ENCODE results near the gene CARD8. TPM values are rescaled to one million over a fixed set of nuclear protein-coding genes. Genes with fewer than 3 reads are reported as not detected.

Gene CARD8
- total and polyA plus RNA-seq, 2 experiments from 2014 or later: 16.6 to 17.1 TPM

DNA sequence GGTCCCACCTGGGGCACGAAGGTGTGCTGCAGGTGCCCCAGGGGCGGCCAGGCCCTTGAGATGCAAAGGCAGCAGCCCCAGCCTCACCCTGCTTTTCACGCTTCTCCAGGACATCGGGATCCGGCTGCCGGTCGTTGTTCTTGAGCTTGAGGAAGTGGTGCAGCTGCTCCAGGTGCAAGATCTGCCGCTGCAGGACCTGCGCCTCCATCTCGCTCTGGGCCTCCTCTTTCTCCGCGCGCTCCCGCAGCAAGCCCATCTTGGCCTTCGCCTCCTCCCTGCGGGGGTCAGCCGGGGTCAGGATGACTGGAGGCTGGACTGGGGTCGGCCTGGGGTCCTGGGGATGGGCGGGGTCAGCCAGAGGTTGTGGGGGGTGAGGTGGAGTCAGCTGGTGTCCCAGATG, 48.2 kb upstream of the CARD8 start (continued):
- TF ChIP-seq, protein P1, sequence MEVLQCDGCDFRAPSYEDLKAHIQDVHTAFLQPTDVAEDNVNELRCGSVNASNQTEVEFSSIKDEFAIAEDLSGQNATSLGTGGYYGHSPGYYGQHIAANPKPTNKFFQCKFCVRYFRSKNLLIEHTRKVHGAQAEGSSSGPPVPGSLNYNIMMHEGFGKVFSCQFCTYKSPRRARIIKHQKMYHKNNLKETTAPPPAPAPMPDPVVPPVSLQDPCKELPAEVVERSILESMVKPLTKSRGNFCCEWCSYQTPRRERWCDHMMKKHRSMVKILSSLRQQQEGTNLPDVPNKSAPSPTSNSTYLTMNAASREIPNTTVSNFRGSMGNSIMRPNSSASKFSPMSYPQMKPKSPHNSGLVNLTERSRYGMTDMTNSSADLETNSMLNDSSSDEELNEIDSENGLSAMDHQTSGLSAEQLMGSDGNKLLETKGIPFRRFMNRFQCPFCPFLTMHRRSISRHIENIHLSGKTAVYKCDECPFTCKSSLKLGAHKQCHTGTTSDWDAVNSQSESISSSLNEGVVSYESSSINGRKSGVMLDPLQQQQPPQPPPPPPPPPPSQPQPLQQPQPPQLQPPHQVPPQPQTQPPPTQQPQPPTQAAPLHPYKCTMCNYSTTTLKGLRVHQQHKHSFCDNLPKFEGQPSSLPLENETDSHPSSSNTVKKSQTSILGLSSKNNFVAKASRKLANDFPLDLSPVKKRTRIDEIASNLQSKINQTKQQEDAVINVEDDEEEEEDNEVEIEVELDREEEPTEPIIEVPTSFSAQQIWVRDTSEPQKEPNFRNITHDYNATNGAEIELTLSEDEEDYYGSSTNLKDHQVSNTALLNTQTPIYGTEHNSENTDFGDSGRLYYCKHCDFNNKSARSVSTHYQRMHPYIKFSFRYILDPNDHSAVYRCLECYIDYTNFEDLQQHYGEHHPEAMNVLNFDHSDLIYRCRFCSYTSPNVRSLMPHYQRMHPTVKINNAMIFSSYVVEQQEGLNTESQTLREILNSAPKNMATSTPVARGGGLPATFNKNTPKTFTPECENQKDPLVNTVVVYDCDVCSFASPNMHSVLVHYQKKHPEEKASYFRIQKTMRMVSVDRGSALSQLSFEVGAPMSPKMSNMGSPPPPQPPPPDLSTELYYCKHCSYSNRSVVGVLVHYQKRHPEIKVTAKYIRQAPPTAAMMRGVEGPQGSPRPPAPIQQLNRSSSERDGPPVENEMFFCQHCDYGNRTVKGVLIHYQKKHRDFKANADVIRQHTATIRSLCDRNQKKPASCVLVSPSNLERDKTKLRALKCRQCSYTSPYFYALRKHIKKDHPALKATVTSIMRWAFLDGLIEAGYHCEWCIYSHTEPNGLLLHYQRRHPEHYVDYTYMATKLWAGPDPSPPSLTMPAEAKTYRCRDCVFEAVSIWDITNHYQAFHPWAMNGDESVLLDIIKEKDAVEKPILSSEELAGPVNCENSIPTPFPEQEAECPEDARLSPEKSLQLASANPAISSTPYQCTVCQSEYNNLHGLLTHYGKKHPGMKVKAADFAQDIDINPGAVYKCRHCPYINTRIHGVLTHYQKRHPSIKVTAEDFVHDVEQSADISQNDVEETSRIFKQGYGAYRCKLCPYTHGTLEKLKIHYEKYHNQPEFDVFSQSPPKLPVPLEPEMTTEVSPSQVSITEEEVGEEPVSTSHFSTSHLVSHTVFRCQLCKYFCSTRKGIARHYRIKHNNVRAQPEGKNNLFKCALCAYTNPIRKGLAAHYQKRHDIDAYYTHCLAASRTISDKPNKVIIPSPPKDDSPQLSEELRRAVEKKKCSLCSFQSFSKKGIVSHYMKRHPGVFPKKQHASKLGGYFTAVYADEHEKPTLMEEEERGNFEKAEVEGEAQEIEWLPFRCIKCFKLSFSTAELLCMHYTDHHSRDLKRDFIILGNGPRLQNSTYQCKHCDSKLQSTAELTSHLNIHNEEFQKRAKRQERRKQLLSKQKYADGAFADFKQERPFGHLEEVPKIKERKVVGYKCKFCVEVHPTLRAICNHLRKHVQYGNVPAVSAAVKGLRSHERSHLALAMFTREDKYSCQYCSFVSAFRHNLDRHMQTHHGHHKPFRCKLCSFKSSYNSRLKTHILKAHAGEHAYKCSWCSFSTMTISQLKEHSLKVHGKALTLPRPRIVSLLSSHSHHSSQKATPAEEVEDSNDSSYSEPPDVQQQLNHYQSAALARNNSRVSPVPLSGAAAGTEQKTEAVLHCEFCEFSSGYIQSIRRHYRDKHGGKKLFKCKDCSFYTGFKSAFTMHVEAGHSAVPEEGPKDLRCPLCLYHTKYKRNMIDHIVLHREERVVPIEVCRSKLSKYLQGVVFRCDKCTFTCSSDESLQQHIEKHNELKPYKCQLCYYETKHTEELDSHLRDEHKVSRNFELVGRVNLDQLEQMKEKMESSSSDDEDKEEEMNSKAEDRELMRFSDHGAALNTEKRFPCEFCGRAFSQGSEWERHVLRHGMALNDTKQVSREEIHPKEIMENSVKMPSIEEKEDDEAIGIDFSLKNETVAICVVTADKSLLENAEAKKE (CRISPR knock-in tag; IDR thresholded peaks at IDR 0.05): no peak
- TF ChIP-seq POLR2AphosphoS5 (IDR thresholded peaks at IDR 0.05; ENCODE audit: low read depth) (no peak), STAT1 (IDR thresholded peaks at IDR 0.05; ENCODE audit: unreplicated experiment) (no peak), ZNF114 (CRISPR knock-in tag; IDR thresholded peaks at IDR 0.05) (no peak), EZH2 (IDR thresholded peaks at IDR 0.05; ENCODE audit: low read depth, unreplicated experiment) (no peak)

DNA sequence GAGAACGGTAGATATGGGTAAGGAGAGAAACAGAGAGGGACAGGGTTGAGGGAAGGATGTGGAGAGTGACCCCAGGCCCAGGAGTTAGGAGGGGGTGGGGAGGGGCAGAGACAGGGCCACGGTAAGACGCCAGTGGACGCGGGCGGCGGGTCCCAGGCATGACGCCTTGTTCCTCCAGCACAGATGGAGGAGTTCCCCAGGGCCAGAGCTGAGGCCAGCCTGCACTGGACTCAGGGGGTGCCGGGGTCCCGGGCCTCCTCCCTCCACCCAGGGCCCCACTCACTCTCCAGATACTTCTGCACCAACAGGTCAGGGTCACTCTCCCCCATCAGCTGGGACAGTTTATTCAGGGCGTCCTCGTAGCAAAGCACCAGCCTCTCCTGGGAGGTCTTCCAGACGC, 47.7 kb upstream of the CARD8 start:
- Histone ChIP-seq H3K79me2 (replicated peaks; ENCODE audit: insufficient read depth) (no peaks in the 10 kb centered on the region), H3K36me3 (ENCODE audit: insufficient read depth) (no peaks in the 10 kb centered on the region), H3K9me2 (ENCODE audit: insufficient read depth) (0 out of 2 replicates have a peak, but pooled peaks cover 3% of the 10 kb centered on the region), H3K27me3 (ENCODE audit: insufficient read depth) (no peaks in the 10 kb centered on the region), H2AFZ (no peak overlapping the region), H4K20me1 (replicated peaks; ENCODE audit: insufficient read depth) (no peaks in the 10 kb centered on the region), H3K4me2 (no peak overlapping the region), H3K4me3 (no peak overlapping the region), H3K27ac (ENCODE audit: low read depth) (no peak overlapping the region), H3K4me1 (ENCODE audit: insufficient read depth) (no peaks in the 10 kb centered on the region), H3F3A (replicated peaks; ENCODE audit: low read depth) (no peaks in the 10 kb centered on the region)
- Mint-ChIP-seq H3K4me3 (no peak overlapping the region), H3K9me3 (no peaks in the 10 kb centered on the region), H3K36me3 (ENCODE audit: low read depth) (no peaks in the 10 kb centered on the region; the same call in 1 of the 3 replicates), H3K27ac (no peak overlapping the region), H3K27me3 (ENCODE audit: insufficient read depth, low read depth, poor library complexity) (peaks cover 9% of the 10 kb centered on the region), H3K4me1 (no peaks in the 10 kb centered on the region; the same call in 2 of the 3 replicates)
- DNase-seq (ENCODE audit: low spot score) (no peak), ATAC-seq (no peak)
- no peak for TF ChIP-seq ZNF114 (CRISPR knock-in tag; IDR thresholded peaks at IDR 0.05)
- TF ChIP-seq EZH2 (IDR thresholded peaks at IDR 0.05; ENCODE audit: low read depth, unreplicated experiment): no peak
- no peak for TF ChIP-seq CREB1 (CRISPR knock-in tag; IDR thresholded peaks at IDR 0.05; ENCODE audit: low read depth)
- TF ChIP-seq POLR2AphosphoS5 (IDR thresholded peaks at IDR 0.05; ENCODE audit: low read depth): no peak
- TF ChIP-seq, protein P2, sequence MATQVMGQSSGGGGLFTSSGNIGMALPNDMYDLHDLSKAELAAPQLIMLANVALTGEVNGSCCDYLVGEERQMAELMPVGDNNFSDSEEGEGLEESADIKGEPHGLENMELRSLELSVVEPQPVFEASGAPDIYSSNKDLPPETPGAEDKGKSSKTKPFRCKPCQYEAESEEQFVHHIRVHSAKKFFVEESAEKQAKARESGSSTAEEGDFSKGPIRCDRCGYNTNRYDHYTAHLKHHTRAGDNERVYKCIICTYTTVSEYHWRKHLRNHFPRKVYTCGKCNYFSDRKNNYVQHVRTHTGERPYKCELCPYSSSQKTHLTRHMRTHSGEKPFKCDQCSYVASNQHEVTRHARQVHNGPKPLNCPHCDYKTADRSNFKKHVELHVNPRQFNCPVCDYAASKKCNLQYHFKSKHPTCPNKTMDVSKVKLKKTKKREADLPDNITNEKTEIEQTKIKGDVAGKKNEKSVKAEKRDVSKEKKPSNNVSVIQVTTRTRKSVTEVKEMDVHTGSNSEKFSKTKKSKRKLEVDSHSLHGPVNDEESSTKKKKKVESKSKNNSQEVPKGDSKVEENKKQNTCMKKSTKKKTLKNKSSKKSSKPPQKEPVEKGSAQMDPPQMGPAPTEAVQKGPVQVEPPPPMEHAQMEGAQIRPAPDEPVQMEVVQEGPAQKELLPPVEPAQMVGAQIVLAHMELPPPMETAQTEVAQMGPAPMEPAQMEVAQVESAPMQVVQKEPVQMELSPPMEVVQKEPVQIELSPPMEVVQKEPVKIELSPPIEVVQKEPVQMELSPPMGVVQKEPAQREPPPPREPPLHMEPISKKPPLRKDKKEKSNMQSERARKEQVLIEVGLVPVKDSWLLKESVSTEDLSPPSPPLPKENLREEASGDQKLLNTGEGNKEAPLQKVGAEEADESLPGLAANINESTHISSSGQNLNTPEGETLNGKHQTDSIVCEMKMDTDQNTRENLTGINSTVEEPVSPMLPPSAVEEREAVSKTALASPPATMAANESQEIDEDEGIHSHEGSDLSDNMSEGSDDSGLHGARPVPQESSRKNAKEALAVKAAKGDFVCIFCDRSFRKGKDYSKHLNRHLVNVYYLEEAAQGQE (IDR thresholded peaks at IDR 0.05; ENCODE audit: unreplicated experiment): no peak
- TF ChIP-seq ZNF331 (CRISPR knock-in tag; IDR thresholded peaks at IDR 0.05; ENCODE audit: low read depth): no peak
- TF ChIP-seq JUNB (IDR thresholded peaks at IDR 0.05; ENCODE audit: unreplicated experiment): no peak
- TF ChIP-seq NANOG (IDR thresholded peaks at IDR 0.05; ENCODE audit: borderline replicate concordance): no peak
- TF ChIP-seq, protein P3, sequence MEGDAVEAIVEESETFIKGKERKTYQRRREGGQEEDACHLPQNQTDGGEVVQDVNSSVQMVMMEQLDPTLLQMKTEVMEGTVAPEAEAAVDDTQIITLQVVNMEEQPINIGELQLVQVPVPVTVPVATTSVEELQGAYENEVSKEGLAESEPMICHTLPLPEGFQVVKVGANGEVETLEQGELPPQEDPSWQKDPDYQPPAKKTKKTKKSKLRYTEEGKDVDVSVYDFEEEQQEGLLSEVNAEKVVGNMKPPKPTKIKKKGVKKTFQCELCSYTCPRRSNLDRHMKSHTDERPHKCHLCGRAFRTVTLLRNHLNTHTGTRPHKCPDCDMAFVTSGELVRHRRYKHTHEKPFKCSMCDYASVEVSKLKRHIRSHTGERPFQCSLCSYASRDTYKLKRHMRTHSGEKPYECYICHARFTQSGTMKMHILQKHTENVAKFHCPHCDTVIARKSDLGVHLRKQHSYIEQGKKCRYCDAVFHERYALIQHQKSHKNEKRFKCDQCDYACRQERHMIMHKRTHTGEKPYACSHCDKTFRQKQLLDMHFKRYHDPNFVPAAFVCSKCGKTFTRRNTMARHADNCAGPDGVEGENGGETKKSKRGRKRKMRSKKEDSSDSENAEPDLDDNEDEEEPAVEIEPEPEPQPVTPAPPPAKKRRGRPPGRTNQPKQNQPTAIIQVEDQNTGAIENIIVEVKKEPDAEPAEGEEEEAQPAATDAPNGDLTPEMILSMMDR (conservative IDR thresholded peaks at IDR 0.05; ENCODE audit: low read depth in 2 of 2): no peak
- TF ChIP-seq, protein P4, sequence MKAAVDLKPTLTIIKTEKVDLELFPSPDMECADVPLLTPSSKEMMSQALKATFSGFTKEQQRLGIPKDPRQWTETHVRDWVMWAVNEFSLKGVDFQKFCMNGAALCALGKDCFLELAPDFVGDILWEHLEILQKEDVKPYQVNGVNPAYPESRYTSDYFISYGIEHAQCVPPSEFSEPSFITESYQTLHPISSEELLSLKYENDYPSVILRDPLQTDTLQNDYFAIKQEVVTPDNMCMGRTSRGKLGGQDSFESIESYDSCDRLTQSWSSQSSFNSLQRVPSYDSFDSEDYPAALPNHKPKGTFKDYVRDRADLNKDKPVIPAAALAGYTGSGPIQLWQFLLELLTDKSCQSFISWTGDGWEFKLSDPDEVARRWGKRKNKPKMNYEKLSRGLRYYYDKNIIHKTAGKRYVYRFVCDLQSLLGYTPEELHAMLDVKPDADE (IDR thresholded peaks at IDR 0.05): no peak
- no peak for TF ChIP-seq STAT1 (IDR thresholded peaks at IDR 0.05; ENCODE audit: unreplicated experiment)
- no peak for TF ChIP-seq EZH2phosphoT487 (IDR thresholded peaks at IDR 0.05; ENCODE audit: unreplicated experiment)

All from GM23338 (cell line).